ENCODE results near the gene CABCOCO1.

CABCOCO1 gene

DNA sequence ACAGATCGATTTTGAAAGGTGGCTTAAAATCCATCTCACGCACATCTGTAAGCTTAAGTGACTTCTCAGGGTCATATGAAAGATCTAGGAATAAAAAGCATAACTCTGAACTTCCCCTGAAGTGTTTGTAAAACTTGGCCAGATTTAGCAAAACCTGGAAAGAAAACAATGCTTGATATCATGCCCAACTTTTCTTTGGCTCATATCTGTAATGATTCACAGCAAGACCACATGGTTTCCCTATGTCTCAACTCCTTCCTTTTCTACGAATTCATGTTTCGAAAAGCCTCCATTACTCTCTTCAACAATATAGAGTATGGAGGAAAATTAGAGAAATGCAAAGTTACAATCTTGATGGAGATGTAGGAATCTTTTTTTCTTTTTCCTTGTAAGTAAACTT is 20.1 kb upstream of the CABCOCO1 start:
- no peak overlapping the region for H3K27ac ChIP-seq (ENCODE audit: low read depth, low read length)
- no peaks in the 10 kb centered on the region for H3K9me3 ChIP-seq (ENCODE audit: control insufficient read depth, insufficient read depth, low read depth, low read length)
- no peaks in the 10 kb centered on the region for H3K27me3 ChIP-seq (ENCODE audit: control insufficient read depth, insufficient read depth, low read length)
- peaks cover 17% of the 10 kb centered on the region; the same call in 1 of the 2 replicates for H3K4me1 ChIP-seq (ENCODE audit: control insufficient read depth, insufficient read depth, low read length)
- H3K9ac ChIP-seq (ENCODE audit: low read length) = no peak overlapping the region
- no peaks in the 10 kb centered on the region for H3K36me3 ChIP-seq (ENCODE audit: control insufficient read depth, insufficient read depth, low read length)
- H3K4me3 ChIP-seq (ENCODE audit: low read depth, low read length) = no peak overlapping the region

- Histone ChIP-seq H3K27ac (ENCODE audit: low read depth, low read length) (no peak overlapping the region; the same call in 1 of the 2 replicates), H3K4me3 (ENCODE audit: low read depth, low read length) (no peak overlapping the region), H3K9ac (ENCODE audit: low read length) (no peak overlapping the region), H3K36me3 (ENCODE audit: control insufficient read depth, insufficient read depth, low read length) (no peaks in the 10 kb centered on the region), H3K27me3 (ENCODE audit: control insufficient read depth, insufficient read depth, low read length) (no peaks in the 10 kb centered on the region), H3K4me1 (ENCODE audit: control insufficient read depth, insufficient read depth, low read length) (peaks cover 17% of the 10 kb centered on the region; the same call in 1 of the 2 replicates), H3K9me3 (ENCODE audit: control insufficient read depth, insufficient read depth, low read depth, low read length) (no peaks in the 10 kb centered on the region)
Measured at GRCh38 chr10:61643316-61643751, 19.4 kb upstream of the CABCOCO1 start.

GRCh38 chr10:61653699-61654098 is 9.0 kb upstream of the CABCOCO1 start:
- Histone ChIP-seq H3K9me3 (ENCODE audit: control insufficient read depth, insufficient read depth, low read depth, low read length) (no peaks in the 10 kb centered on the region), H3K27me3 (ENCODE audit: control insufficient read depth, insufficient read depth, low read length) (no peaks in the 10 kb centered on the region), H3K4me1 (ENCODE audit: control insufficient read depth, insufficient read depth, low read length) (no peaks in the 10 kb centered on the region), H3K4me3 (ENCODE audit: low read depth, low read length) (no peak overlapping the region), H3K9ac (ENCODE audit: low read length) (no peak overlapping the region), H3K36me3 (ENCODE audit: control insufficient read depth, insufficient read depth, low read length) (no peaks in the 10 kb centered on the region), H3K27ac (ENCODE audit: low read depth, low read length) (no peak overlapping the region)

- H3K9ac ChIP-seq (ENCODE audit: low read length) = no peak overlapping the region
- H3K4me1 ChIP-seq (ENCODE audit: control insufficient read depth, insufficient read depth, low read length) = no peaks in the 10 kb centered on the region
- no peaks in the 10 kb centered on the region for H3K36me3 ChIP-seq (ENCODE audit: control insufficient read depth, insufficient read depth, low read length)
- no peaks in the 10 kb centered on the region for H3K27me3 ChIP-seq (ENCODE audit: control insufficient read depth, insufficient read depth, low read length)
- H3K9me3 ChIP-seq (ENCODE audit: control insufficient read depth, insufficient read depth, low read depth, low read length) = no peaks in the 10 kb centered on the region
- no peak overlapping the region for H3K4me3 ChIP-seq (ENCODE audit: low read depth, low read length)
- no peak overlapping the region for H3K27ac ChIP-seq (ENCODE audit: low read depth, low read length)
Measured at GRCh38 chr10:61655335-61655851, 7.3 kb upstream of the CABCOCO1 start.

- Histone ChIP-seq H3K9me3 (ENCODE audit: control insufficient read depth, insufficient read depth, low read depth, low read length) (no peaks in the 10 kb centered on the region), H3K27ac (ENCODE audit: low read depth, low read length) (no peak overlapping the region), H3K4me3 (ENCODE audit: low read depth, low read length) (no peak overlapping the region; the same call in 1 of the 2 replicates), H3K4me1 (ENCODE audit: control insufficient read depth, insufficient read depth, low read length) (no peaks in the 10 kb centered on the region), H3K36me3 (ENCODE audit: control insufficient read depth, insufficient read depth, low read length) (no peaks in the 10 kb centered on the region), H3K9ac (ENCODE audit: low read length) (no peak overlapping the region), H3K27me3 (ENCODE audit: control insufficient read depth, insufficient read depth, low read length) (peaks cover 8% of the 10 kb centered on the region; the same call in 1 of the 2 replicates)
Measured at GRCh38 chr10:61663466-61663865, 737 bp downstream of the CABCOCO1 start.

DNA sequence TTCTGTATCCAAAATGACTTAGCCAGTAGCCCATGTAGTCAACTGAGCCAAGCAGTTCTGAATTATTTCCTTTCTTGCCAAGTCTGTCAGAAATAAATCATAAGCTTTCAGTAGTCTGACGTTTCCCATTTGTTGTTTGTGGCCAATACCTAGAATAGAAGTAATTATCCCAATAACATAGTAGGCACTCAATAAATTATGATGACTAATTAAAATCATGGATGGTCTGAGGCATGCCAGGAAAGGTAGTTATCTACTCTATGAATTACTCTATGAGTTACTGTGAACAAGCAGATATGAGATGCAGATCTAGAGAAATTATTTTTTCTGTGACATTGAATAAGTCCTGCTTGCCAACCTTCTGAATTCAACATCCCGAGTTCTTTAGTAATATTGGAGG is 2.3 kb downstream of the CABCOCO1 start:
- no peaks in the 10 kb centered on the region for H3K4me1 ChIP-seq (ENCODE audit: control insufficient read depth, insufficient read depth, low read length)
- no peak overlapping the region for H3K27ac ChIP-seq (ENCODE audit: low read depth, low read length)
- H3K9ac ChIP-seq (ENCODE audit: low read length) = no peak overlapping the region
- no peaks in the 10 kb centered on the region for H3K36me3 ChIP-seq (ENCODE audit: control insufficient read depth, insufficient read depth, low read length)
- H3K4me3 ChIP-seq (ENCODE audit: low read depth, low read length) = no peak overlapping the region
- no peaks in the 10 kb centered on the region for H3K9me3 ChIP-seq (ENCODE audit: control insufficient read depth, insufficient read depth, low read depth, low read length)
- H3K27me3 ChIP-seq (ENCODE audit: control insufficient read depth, insufficient read depth, low read length) = peaks cover 8% of the 10 kb centered on the region; the same call in 1 of the 2 replicates

DNA sequence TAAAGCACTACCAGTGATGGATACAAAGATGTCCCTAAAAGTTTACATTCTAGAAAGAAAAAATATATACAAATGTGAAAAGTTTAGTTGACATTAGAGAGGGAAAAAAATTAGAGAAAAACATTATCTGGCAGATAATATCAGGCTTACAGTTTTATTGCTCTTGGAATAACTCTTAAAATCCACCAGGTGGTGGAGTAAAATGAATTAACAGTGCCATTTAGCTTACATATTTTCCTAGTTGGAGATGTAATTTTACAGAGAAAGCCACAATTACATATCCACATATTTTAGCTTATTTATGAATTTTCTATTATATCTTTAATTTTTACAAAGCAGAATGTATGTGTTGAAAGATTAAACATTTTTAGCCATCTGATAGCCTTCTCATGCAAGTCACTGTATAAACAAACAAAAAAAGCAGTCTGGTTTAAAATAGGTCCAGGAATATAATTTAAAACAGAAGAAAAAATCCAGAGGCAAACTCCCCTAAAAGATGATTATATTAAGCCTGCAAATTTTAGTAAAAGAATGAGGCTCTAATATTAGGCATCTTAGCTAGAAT is 6.5 kb downstream of the CABCOCO1 start:
- no peaks in the 10 kb centered on the region for H3K36me3 ChIP-seq (ENCODE audit: control insufficient read depth, insufficient read depth, low read length)
- no peak overlapping the region for H3K9ac ChIP-seq (ENCODE audit: low read length)
- H3K9me3 ChIP-seq (ENCODE audit: control insufficient read depth, insufficient read depth, low read depth, low read length) = no peaks in the 10 kb centered on the region
- H3K27ac ChIP-seq (ENCODE audit: low read depth, low read length) = no peak overlapping the region
- no peak overlapping the region for H3K4me3 ChIP-seq (ENCODE audit: low read depth, low read length)
- H3K4me1 ChIP-seq (ENCODE audit: control insufficient read depth, insufficient read depth, low read length) = no peaks in the 10 kb centered on the region
- no peaks in the 10 kb centered on the region for H3K27me3 ChIP-seq (ENCODE audit: control insufficient read depth, insufficient read depth, low read length)

DNA sequence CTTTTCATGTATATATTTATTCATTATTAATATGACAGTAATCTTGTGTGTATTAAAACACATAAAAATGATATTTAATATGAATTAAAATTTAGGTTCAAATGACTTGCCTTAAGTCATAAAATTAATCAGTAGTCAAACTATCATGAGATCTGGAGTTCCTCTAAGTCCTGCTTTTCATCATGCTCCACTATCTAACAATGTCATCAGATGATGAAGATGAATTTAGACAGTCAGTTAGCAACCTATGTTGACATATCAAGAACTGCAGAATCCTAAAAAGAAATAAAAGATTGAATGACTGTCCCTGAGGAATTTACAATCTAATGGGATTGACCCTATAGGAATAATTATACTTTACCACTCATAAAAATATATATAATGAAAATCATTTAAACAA is 7.1 kb downstream of the CABCOCO1 start:
- H3K9ac ChIP-seq (ENCODE audit: low read length) = no peak overlapping the region
- no peaks in the 10 kb centered on the region for H3K9me3 ChIP-seq (ENCODE audit: control insufficient read depth, insufficient read depth, low read depth, low read length)
- no peak overlapping the region for H3K4me3 ChIP-seq (ENCODE audit: low read depth, low read length)
- H3K27ac ChIP-seq (ENCODE audit: low read depth, low read length) = no peak overlapping the region
- no peaks in the 10 kb centered on the region for H3K27me3 ChIP-seq (ENCODE audit: control insufficient read depth, insufficient read depth, low read length)
- H3K36me3 ChIP-seq (ENCODE audit: control insufficient read depth, insufficient read depth, low read length) = no peaks in the 10 kb centered on the region
- no peaks in the 10 kb centered on the region for H3K4me1 ChIP-seq (ENCODE audit: control insufficient read depth, insufficient read depth, low read length)

- no peaks in the 10 kb centered on the region for H3K27me3 ChIP-seq (ENCODE audit: control insufficient read depth, insufficient read depth, low read length)
- H3K4me3 ChIP-seq (ENCODE audit: low read depth, low read length) = no peak overlapping the region
- H3K9me3 ChIP-seq (ENCODE audit: control insufficient read depth, insufficient read depth, low read depth, low read length) = no peaks in the 10 kb centered on the region
- no peaks in the 10 kb centered on the region for H3K4me1 ChIP-seq (ENCODE audit: control insufficient read depth, insufficient read depth, low read length)
- no peak overlapping the region for H3K27ac ChIP-seq (ENCODE audit: low read depth, low read length)
- no peak overlapping the region for H3K9ac ChIP-seq (ENCODE audit: low read length)
- no peaks in the 10 kb centered on the region for H3K36me3 ChIP-seq (ENCODE audit: control insufficient read depth, insufficient read depth, low read length)
Measured at GRCh38 chr10:61673360-61673759, 10.6 kb downstream of the CABCOCO1 start.

- no peaks in the 10 kb centered on the region for H3K9me3 ChIP-seq (ENCODE audit: control insufficient read depth, insufficient read depth, low read depth, low read length)
- no peak overlapping the region for H3K27ac ChIP-seq (ENCODE audit: low read depth, low read length)
- no peak overlapping the region for H3K9ac ChIP-seq (ENCODE audit: low read length)
- H3K27me3 ChIP-seq (ENCODE audit: control insufficient read depth, insufficient read depth, low read length) = no peaks in the 10 kb centered on the region
- H3K4me1 ChIP-seq (ENCODE audit: control insufficient read depth, insufficient read depth, low read length) = no peaks in the 10 kb centered on the region
- no peak overlapping the region for H3K4me3 ChIP-seq (ENCODE audit: low read depth, low read length)
- H3K36me3 ChIP-seq (ENCODE audit: control insufficient read depth, insufficient read depth, low read length) = no peaks in the 10 kb centered on the region
Measured at GRCh38 chr10:61682323-61682722, 19.6 kb downstream of the CABCOCO1 start.

DNA sequence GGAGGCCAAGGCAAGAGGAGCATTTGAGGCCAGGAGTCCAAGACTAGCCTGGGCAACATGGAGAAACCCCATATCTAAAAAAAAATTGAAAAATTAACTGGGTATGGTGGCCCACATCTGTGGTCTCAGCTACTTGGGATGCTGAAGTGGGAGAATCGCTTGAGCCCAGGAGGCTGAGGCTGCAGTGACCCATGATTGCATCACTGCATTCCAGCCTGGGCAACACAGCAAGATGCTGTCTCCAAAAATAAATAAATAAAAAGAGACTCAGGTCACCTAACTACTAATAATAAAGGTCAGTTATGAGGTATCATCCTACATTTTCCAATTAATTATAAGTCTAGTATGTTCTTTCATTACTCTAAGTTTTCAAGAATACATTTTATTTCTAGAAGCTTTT is 20.6 kb downstream of the CABCOCO1 start:
- Histone ChIP-seq H3K9ac (ENCODE audit: low read length) (no peak overlapping the region), H3K4me1 (ENCODE audit: control insufficient read depth, insufficient read depth, low read length) (no peaks in the 10 kb centered on the region), H3K4me3 (ENCODE audit: low read depth, low read length) (no peak overlapping the region), H3K9me3 (ENCODE audit: control insufficient read depth, insufficient read depth, low read depth, low read length) (no peaks in the 10 kb centered on the region), H3K36me3 (ENCODE audit: control insufficient read depth, insufficient read depth, low read length) (no peaks in the 10 kb centered on the region), H3K27me3 (ENCODE audit: control insufficient read depth, insufficient read depth, low read length) (no peaks in the 10 kb centered on the region), H3K27ac (ENCODE audit: low read depth, low read length) (no peak overlapping the region)

All from HUES6 (cell line).